Stimulated activated CD4-positive, alpha-beta T cell treated with anti-CD3 and anti-CD28 coated beads, Interleukin-4, amount 100 ng/mL, for 1 hour (primary cell): ENCODE measurements around the gene ETS1.

Experiments
- DNase-seq: peaks from one replicate; pipeline ENCODE4 v3.0.0-alpha.2; 2020

ETS1 gene

GRCh38 chr11:128564642-128565245, 22.6 kb downstream of the ETS1 start:
- no peak for DNase-seq

- DNase-seq = no peak
These were observed 23.3 kb downstream of the ETS1 start for GRCh38 chr11:128563942-128564641.

- no peak for DNase-seq
These were observed 24.1 kb downstream of the ETS1 start for GRCh38 chr11:128563308-128563707.

GRCh38 chr11:128559496-128560103, 27.8 kb downstream of the ETS1 start:
- DNase-seq = no peak

- DNase-seq = no peak
These were observed 31.8 kb downstream of the ETS1 start for GRCh38 chr11:128555606-128556005.

- DNase-seq = no peak
These were observed 33.5 kb downstream of the ETS1 start for GRCh38 chr11:128553662-128554362.

GRCh38 chr11:128552783-128553661, 34.3 kb downstream of the ETS1 start:
- DNase-seq = no peak

GRCh38 chr11:128551611-128552335, 35.6 kb downstream of the ETS1 start:
- DNase-seq = no peak

- no peak for DNase-seq
These were observed 36.3 kb downstream of the ETS1 start for GRCh38 chr11:128551058-128551457.

GRCh38 chr11:128550261-128550821, 37.0 kb downstream of the ETS1 start:
- DNase-seq = no peak

GRCh38 chr11:128549256-128549944, 38.0 kb downstream of the ETS1 start:
- DNase-seq = no peak

GRCh38 chr11:128548649-128549255, 38.6 kb downstream of the ETS1 start:
- DNase-seq = peak; percentile 23

GRCh38 chr11:128547946-128548648, 39.3 kb downstream of the ETS1 start:
- DNase-seq = no peak

GRCh38 chr11:128546916-128547315, 40.4 kb downstream of the ETS1 start:
- no peak for DNase-seq

- peak; percentile 33 for DNase-seq
These were observed 42.8 kb downstream of the ETS1 start for GRCh38 chr11:128544471-128545051.

GRCh38 chr11:128540469-128540868, 46.9 kb downstream of the ETS1 start:
- DNase-seq = no peak

GRCh38 chr11:128536506-128536905, 50.9 kb downstream of the ETS1 start:
- DNase-seq = no peak

GRCh38 chr11:128535468-128536457, 51.6 kb downstream of the ETS1 start:
- no peak for DNase-seq
